HG02885 (cell line): ENCODE data around the gene NCOA6.
"Not testable (repeated sequence)": the region's sequence is repeated elsewhere in the genome, so short reads cannot be mapped to it uniquely, and the experiment has no call there.

Experiments used
- ATAC-seq: cut with Tn5 transposase; IDR thresholded peaks from one replicate; pipeline ENCODE4 v1.9.1; 2021; ENCODE audit warnings: mild to moderate bottlenecking; ENCODE audit not compliant: unreplicated experiment, poor library complexity

NCOA6 gene

DNA sequence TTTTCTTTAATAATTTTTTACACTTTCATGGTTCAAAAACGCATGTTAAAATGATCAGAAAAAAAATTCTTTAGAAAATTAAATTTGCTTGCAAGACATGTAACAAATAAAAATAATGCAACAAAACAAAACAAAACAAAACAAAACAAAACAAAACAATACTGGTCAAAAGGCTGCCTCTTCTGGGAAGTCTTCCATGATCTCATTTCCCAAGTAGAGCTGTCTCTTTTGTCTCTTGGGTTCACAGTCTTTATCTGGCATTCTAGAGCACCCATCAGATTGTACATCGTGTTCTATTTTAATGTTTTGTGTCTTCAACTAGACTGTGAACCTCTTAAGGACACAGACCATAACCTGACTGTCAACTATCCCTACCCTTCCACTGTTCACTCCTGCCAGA, 96.0 kb downstream of the NCOA6 start:
- ATAC-seq, result no peak

DNA sequence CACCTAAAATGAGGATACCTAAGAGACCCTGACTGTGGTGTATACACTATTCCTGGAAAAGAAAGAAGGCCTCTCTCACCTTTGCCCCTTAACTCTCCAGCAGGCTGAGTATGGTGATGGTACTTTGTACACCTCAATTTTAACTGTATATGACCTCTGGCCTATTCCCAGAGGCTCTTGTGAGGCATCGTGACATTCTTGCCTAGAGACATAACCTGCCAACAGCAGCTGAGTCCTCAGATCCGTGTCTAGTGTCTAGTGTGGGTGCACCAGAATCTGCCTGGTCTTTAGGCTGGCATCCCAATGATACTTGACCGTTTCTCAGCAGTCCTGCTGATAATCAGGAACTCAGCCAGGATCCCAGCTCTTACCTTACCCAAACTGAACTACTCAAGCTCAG, 101.3 kb downstream of the NCOA6 start:
- no peak for ATAC-seq

DNA sequence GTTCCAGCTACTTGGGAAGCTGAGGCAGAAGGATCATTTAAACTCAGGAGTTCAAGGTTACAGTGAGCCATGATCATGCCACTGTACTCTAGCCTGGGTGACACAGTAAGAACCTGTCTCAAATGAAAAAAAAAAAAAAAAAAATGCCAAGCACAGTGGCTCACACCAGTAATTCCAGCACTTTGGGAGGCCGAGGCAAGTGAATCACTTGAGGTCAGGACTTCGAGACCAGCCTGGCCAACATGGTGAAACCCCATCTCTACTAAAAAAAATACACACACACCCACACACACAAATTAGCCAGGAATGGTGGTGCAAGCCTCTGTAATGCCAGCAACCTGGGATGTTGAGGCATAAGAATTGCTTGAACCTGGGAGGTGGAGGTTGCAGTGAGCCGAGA, 102.9 kb downstream of the NCOA6 start:
- ATAC-seq, result not testable (repeated sequence)

DNA sequence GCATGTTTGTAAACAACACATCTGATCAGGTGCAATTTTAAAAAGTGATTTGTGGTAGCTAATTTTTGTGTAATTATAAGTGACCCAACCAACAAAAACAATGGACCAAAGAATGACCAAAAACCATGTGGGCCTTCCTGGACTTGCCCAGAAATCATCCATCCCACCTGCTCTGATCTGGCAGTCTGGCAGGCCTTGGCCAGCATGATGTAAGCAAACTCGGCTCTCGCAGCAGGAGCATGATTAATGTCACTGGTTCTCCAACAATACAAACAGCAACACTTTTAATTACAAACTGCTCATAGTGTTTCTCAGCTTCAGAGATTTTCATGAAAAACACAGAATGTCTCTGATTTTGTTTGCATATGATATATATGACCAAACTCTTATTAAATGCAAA, 105.2 kb downstream of the NCOA6 start:
- no peak for ATAC-seq

DNA sequence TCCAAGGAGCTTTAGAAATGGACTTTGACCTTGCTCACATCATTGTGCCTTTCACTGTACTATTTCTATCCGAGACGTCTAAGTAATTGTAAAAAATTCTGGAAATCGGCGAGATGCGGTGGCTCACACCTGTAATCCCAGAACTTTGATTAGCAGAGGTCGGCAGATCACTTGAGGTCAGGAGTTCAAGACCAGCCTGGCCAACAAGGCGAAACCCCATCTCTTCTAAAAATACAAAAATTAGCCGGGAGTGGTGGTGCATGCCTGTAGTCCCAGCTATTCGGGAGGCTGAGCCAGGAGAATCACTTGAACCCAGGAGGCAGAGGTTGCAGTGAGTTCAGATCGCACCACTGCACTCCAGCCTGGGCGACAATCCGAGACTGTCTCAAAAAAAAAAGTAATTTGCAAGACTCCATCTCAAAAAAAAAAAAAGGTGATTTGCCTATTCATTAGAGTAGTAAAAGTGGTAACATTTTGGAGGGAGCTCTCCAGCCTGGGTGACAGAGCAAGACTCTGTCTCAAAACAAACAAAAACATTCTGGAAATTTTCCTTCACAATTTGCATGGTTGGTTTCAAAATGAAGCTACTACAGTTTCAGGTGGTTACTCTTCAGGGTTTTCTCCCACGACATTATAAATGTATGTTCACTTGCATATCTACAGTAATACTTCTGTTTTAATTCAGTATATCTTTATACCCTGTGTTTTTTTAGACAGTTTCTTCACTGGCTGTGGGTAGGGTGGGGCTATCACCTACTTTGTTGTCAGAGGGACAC, 106.0 kb downstream of the NCOA6 start:
- ATAC-seq, result peak; percentile 90

DNA sequence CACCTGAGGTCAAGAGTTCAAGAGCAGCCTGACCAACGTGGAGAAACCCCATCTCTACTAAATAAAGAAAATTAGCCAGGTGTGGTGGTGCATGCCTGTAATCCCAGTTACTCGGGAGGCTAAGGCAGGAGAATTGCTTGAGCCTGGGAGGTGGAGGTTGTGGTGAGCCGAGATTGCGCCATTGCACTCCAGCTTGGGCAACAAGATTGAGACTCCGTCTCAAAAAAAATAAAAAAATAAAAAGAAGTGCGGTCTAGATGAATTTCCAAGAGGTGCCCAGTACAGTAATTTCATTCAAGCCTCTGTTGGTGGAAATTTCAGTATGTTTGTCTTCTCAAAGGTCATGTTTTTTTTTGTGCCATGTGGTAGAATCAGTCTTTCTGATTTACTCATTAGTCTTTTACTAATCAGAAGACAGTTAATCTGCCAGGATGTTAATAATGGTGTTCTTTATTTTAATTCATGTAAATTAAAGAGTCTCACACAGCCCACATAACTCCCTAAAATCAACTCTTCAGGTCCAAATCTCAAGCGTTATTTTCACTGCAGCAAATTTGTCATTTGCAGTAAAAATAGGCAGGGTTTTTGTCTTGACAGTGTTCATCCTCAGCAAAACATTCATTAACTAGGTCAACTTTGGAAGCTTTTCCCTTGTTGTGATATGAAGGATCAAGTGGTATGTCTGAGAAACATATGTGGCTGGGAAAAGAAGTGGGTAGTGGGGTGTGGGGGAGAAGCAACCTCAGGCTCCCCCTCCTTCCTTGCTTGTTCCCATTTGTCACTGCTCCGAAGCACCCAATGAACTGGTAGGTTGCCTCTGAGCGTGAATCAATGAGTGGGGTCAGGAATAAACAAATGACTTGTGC, 108.0 kb downstream of the NCOA6 start:
- no peak for ATAC-seq

DNA sequence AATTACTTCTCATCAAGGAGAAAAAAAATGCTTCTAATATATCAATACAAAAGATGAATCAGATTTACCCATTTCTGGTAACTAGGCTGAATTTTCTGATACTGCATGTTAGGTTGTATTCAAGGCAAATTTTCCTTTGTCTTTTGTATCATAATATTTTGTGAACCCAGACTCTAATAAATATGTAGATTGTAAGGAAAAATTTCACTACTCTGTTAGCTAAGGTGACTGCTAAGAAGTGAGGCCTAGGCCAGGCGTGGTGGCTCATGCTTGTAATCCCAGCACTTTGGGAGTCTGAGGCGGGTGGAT, 108.6 kb downstream of the NCOA6 start:
- ATAC-seq, result no peak

DNA sequence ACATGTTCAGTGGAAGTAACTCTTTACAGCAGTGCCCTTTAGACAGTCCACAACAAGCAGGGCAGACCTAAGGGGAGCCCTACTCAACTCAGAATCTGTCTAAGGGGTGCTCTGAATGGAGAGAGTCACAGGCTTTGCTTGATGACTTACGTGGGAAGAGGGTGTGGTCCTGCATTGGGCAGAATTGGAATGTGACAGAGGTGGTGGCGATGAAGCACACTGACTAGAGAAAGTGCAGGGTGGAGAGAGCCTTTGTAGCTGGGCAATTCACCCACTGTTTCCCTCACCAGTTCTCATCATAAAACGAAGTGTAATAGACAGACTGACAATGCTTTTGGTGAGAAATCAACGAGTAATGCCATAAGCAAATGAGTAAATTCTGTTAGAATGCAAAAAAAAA, 110.1 kb downstream of the NCOA6 start:
- ATAC-seq, result no peak

DNA sequence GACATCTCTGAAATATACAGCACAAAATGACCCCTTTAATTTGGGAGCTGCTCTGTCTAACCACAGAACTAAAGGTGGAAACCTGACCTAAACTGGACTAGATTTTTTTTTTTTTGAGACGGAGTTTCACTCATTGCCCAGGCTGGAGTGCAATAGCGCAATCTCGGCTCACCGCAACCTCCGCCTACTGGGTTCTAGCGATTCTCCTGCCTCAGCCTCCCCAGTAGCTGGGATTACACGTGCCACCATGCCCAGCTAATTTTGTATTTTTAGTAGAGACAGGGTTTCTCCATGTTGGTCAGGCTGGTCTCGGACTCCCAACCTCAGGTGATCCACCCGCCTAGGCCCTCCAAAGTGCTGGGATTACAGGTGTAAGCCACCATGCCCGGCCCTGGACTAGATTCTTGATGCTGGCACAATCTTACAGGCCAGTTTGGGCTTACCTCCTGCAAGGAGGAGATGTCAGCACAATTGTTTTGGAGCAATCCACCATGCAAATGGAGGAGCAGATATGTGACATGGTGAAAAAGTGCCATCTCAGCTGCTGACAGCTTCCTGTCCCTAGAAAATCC, 111.4 kb downstream of the NCOA6 start:
- not testable (repeated sequence) for ATAC-seq

DNA sequence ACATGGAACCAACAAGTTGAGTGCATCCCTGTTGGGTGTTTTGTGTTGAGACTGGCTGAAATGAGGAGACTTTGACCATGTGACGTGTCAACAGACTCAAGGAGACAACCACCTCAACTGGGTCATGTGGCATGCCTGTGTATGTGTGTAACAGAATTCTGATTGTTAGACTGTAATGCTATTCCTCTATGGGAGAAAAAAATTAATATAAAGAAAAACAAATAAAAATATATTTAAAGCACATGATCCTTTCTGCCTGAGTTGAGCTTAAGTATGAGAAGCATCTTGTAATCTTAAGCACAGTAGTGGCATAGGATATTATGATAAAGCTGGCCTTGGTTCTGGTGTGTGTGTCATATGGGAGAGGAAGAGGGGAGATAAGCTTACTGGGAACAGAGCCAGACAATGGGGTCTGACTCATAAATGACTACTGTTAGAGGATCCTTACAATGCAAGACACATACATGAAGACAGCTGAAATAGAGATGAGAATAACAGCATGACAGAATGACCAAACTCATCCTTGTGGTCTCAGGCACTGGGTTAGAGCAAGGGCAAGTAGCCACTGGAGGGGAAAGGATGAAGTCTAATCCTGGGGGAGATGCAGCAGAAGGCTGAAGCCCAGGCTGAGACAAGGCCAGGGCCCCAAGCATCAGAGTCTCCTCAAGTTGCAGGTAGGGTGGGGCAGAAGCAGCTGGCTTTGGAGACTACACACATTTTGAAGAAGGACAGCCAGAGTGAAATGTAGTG, 112.1 kb downstream of the NCOA6 start:
- no peak for ATAC-seq

DNA sequence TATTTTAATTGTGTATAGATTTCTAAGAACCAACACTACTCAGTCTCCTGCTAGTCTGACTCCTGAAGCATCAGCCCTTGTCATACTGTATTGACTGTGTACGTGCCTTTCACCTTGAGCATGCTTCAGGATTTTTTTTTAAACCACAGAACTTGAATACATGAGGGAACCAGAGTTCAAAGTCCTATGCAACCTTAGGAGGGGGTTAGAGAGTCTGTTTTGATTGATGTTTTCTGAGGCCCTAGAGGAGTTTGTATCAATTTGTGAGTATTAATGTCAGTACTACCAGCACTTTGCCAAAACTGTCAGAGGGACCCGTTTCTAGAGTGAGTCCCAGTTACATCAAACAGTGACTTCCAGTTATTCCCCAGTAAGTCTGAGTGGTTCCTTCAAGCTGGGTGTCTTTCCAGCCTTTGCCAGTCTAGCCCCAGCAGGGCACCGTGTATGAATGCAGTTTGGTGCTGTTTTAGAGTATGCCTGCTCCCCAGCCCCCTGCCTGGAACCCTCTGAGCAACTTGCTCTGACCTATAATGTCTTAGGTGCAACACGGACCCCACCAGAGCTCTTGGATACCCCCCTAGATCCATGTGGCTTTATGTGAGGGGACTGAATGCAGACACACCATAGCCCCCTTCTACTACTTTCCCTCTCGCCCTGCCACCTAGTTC, 112.8 kb downstream of the NCOA6 start:
- ATAC-seq, result no peak

DNA sequence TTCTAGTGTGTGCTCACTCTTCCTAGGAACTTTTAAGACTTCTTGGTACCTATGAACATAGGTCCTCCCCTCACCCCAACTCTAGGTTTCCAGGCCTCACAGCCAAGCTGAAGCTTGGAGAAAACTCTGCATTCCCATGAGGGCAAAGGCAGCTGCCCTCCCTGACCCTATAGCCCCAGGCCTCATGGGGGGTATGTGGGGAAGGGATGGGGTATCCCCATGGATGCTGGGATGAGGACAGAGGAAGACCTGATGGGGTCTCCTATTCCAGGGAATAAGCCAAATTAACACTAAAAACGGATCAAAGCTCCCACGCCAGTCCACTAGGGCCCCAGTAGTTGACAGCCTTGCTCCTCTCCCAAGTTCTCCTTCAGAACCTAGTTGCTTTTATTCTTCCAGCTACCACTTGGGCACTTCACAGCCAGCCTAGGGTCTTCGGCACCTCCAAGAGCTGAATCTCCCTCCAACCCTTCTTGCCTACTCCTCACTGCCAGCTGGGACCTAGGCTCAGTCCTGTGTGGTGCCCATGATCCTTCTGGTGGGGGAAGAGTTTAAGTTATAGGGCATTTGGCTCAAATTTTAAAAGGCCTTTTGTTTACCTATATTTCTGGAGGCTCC, 113.5 kb downstream of the NCOA6 start:
- ATAC-seq, result no peak

DNA sequence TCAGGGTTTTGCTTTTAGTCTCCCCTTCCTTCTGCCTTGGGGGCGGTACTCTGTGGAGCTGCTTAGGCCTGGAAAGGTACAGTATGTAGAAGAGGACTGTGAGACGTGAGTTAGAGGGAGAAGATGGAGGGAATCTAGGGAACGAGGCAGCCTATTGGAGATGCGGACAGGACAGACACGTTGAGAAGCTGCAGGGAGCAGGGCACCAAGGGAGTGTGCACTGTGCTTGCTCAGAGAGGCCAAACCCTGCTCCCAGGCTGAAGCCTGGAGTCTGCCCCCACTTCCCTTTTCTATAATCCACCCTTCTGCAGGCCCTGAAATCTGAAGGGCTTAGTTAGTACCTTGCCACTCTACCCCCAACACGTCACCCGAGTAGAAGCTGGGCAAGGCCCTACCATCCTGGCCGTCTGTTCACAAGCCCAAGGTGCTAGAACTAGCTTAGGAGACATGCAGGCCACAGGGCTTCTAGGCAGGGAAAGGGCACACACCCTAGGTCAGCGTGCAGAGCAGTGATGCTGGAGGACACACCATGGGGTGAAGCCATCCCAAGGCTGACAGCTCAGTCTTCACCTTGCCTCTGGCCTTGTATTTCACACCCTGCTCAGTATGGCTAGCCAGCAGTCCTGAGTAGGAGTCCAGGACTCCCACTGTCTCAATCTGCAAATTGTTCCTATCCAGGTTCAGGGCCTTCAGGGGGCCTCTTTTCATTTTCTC, 114.4 kb downstream of the NCOA6 start:
- no peak for ATAC-seq

DNA sequence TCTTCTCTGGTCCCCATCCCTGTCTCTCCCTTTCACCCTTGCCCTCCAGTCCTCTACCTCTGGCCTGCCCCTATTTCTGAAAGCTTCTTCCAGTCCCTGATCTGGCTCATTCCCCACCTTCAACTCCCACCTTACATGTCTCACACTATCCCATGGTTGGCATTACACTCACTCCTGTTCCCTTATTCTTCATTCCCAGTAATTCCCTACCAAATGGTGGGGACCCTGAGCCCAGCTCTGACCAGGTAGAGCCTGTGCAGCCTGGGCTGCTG, 114.9 kb downstream of the NCOA6 start:
- no peak for ATAC-seq

DNA sequence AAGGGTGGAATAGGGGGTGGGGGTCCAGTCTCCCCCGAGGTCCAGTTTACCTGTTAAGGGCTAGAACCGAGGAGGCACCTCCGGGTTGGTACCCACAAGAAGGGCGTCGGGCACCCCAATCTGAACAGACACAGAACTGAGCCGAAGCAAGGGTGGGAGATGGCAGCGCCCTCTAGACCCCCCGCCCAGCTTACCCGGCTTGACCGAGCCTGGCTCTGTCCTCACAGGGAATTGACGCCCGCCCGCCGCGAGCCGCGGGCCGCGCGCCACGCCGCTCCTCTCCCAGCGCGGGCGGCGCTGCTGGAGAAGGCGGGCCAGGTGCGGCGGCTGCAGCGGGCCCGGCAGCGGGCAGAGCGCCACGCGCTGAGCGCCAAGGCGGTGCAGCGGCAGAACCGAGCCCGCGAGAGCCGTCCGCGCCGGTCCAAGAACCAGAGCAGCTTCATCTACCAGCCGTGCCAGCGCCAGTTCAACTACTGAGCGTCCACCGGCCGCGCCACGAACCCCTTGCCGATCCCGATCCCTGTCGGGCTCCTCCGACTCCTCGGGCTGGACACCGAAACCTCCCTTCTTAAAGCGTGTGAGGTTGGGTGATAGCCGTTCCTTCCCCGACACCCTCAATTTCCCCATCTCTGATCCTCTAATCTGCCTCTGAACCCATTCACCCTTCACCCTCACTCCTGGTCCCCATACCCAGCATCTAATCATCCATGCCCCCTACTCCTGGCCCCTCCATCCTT, 115.5 kb downstream of the NCOA6 start:
- peak; percentile 39 for ATAC-seq

DNA sequence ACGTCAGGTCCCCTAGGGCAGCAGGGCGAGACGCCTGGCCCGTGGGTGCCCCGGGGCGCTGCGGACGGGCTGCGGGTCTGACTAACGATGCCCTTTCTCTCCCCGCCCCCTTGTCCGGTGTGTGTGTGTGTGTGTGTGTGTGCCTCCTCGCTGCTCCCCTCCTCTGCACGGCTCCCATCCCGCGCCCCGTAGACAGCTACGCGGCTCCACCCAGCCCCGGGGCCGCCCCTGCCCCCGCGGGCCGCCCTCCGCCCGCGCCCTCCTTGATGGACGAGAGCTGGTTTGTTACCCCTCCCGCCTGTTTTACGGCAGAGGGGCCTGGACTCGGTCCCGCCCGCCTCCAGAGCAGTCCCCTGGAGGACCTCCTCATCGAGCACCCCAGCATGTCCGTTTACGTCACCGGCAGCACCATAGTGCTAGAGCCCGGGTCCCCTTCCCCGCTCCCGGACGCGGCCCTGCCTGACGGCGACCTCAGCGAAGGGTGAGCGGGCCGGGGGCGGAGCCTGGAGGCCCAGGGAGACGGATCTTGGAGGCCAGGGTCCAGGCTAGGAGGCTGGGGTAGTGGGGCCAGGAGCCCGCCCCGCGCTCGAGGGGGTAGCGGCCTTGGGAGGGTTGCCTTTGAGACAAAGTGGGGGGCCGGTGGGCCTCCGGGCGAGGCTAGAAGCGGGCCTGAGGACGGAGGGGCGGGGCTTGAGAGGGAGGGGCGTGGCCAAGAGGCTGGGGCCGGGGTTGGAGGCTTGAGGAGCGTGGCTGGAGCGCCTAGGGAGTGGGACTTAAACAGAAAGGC, 116.2 kb downstream of the NCOA6 start:
- ATAC-seq, result peak; percentile 55

DNA sequence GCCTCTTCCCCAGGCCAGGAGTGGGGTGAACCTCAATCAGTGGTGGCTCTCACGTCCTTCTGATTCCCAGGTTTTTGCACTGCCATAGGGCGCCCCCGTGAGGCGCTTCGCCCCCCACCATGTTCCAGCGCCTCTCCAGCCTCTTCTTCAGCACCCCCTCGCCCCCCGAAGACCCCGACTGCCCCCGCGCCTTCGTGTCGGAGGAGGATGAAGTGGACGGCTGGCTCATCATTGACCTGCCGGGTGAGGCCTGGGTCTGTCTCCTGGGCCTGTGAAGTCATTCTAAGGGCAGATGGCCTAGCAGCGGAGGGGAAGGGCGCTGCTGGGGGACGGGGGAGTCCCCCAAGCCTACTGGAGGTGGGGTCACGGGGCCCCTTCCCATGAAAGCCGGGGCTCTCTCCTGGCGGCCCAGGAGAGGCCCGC, 116.8 kb downstream of the NCOA6 start:
- no peak for ATAC-seq
